HS-5 (cell line): ENCODE measurements around the gene EID3.
"Not testable (repeated sequence)": the region's sequence is repeated elsewhere in the genome, so short reads cannot be mapped to it uniquely, and the experiment has no call there.

Experiments used
- DNase-seq: peaks from one replicate; pipeline ENCODE4 v3.0.0-alpha.2; 2012; ENCODE audit warnings: low read depth

Gene EID3

GRCh38 chr12:104290320-104290719 is 13.2 kb upstream of the EID3 start:
- no peak for DNase-seq

GRCh38 chr12:104290855-104291254 is 12.7 kb upstream of the EID3 start:
- no peak for DNase-seq

DNA sequence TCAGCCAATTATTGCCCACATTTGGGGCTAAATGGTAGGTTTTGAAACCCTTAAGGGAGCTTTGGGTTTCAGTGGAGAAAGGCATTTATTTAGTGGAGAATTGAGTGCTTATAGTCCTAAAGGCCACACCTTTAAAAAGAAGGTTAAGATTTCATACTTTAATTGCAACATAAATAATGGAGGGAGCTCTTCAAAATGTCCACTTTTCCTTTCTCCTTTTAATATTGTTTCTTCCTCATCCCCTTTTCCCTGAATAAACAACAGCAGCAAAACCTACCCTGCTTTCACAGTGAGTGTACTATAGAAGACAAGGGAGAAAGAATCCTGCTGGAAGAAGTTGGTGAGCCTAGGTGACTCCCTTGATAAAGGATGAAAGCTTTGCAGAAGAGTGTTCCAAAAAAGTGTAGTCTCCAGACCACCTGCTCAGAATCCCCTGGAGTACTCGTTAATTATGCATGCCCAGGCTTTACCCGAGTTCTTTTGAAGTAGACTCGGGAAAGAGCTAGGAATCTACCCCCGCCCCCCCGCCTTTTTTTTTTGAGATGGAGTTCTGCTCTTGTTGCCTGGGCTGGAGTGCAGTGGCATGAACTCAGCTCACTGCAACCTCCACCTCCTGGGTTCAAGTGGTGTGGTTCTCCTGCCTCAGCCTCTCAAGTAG is 11.5 kb upstream of the EID3 start:
- no peak for DNase-seq

- DNase-seq = no peak
These were observed 10.4 kb upstream of the EID3 start for GRCh38 chr12:104292872-104293794.

DNA sequence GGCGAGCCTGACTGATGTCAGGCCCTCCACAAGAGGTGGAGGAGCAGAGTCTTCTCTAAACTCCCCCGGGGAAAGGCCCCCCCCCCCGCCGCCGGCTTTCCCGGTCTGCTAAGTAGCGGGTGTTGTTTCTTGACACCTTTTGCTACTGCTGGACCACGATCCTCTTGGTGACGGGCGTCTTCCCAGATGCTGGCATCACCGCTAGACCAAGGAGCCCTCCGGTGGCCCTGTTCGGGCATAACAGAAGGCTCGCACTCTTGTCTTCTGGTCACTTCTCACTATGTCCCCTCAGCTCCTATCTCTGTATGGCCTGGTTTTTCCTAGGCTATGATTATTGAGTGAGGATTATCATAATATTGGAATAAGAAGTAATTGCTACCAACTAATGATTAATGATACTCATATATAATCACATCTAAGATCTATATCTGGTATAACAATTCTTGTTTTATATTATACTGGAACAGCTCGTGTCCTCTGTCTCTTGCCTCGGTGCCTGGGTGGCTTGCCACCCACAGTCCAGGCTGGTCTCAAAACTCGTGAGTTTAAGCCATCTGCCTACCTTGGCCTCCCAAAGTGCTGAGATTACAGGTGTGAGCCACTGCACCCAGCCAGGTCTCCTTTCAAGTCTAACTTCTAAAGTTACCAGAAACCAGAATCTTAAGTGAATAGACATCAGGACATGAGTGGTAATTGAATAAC is 9.2 kb upstream of the EID3 start:
- not testable (repeated sequence) for DNase-seq

DNA sequence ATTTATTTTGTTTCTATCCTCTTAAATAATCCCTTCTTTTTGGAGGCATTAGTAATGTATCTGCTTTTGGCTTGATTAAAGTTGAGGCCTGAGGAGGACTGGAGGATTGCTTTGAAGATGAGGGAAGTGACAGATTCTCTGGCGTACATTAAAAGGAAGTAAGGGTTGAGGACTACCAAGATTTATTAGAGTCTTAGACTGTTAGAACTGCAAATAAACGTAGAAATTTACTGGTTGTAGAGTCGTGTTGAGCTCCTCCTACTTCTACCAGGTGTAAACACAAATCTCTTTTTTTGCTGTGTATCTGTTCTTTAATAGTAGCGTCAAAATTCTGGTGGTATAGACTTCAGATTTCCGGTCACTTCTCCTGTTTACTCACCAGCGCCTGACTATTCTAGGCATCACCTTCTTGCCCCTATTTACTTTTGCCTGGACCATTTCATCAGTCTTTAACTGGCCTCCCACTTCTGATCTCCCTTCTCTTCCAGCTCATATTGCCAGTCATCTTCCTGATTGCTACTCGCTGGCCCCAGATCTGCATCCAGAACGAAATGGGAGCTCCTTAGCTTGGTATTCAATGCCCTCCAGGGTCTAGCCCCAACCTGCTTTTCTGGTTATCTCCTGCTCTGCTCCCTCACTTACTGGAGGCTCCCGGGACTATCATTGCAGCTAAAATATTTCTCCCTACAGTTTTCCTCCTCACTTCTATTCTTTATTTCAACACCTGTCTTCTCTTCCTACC is 8.4 kb upstream of the EID3 start:
- DNase-seq = no peak

DNA sequence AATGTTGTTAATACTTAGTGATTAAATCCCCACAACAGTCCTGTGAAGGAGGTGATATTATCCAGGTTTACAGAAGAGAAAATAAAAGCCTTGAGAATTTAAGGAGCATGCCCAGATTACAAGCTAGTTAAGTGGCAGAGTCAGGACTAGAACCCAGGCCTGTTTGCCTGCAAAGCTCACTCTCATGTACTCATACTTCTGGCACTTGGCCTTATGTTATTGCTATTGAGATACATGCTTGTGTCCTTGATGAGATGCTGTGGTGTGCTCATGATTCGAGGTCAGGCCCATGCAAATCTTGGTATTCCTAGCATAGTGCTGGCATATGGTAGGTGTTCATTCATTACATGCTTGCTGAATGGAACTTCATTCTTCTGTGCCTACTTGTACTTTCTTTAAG is 7.6 kb upstream of the EID3 start:
- no peak for DNase-seq

DNA sequence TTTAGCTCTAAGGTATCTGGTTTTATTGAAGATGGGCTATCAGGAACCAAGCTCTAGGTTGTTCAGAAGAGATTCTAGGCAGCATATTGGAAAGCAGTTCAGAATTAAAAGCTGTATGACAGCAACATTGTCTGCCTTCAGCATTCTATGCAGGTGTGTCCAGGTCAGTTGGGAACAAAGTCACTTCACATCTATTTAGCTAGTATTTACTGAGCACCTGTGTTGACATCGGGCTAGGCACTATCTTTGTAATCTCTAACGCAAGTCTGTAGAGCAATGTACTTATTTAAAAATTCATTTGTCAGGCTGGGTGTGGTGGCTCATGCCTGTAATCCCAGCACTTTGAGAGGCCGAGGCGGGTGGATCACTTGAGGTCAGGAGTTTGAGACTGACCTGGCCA is 6.8 kb upstream of the EID3 start:
- no peak for DNase-seq

GRCh38 chr12:104297477-104298113 is 5.9 kb upstream of the EID3 start:
- DNase-seq = no peak

DNA sequence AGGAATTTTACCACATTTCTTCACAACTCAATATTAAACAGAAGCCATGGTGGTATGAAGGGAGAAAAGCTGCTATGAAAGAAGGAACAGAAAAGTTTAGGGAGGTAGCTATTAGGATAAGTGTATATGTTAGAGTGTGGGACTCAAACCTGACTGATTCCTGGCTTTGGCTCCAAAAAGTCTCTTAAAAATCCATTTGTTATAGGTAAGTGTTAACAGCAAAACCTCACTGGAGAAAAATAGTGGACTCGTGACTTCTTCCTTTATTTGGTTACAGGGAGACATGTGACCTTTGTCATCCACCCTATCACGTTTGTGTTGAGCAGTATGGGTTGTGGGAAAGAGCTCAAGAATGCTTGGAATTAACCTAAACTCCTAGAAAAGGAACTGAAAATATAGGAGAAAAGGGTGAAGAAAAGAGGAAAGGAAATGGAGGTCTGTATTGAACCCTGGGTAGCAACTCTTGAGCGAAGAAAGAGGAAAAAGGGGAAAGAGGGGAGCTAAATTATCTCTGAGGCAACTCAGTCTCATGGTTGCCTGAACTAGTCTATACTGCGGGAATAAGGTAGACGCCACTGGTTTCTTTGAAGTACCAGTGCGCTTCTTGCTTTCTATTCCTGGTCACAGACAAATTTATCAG is 3.6 kb upstream of the EID3 start:
- DNase-seq = no peak

DNA sequence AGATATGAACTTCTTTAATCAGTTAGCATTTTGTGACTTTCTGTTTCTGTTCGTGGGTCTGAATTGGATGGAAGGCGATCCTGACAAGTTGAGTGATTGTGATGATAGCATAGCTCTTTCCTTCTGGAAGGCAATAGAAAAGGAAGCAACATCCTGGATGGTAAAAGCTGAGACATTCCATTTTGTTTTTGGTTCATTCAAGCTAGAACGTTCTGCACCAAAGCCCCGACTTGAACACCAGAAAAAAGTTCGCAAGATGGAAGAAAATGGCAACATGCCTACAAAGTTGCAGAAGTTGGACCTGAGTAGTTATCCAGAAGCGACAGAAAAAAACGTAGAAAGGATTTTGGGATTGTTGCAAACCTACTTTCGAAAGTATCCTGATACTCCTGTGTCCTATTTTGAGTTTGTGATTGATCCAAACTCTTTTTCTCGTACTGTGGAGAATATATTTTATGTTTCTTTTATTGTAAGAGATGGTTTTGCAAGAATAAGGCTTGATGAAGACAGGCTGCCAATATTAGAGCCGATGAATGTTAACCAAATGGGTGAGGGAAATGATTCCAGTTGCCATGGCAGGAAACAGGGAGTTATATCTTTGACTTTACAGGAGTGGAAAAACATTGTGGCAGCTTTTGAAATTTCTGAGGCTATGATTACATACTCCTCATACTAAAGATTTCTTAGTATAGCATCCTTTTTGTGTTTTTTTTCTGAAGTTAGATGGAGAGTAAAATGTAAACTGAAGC is 896 bp downstream of the EID3 start:
- no peak for DNase-seq

DNA sequence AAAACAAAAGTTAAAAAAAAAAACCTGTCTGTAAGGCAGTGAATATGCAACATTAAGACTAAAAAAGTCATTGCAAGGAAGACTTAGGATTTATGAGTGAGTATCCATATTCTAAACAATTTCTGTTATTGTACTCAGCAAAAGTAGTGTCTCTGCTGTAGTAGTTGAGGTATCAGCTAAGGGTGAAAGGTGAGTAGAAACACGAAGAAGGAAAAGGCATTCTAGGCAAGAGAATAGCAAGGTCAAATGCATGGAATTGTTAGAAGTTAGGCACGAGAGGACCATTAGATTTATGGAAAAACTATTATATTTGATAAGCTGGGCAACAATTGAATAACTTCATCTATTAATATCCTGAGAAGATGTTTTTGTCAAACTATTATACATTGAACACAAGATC is 1.8 kb downstream of the EID3 start:
- DNase-seq = no peak

DNA sequence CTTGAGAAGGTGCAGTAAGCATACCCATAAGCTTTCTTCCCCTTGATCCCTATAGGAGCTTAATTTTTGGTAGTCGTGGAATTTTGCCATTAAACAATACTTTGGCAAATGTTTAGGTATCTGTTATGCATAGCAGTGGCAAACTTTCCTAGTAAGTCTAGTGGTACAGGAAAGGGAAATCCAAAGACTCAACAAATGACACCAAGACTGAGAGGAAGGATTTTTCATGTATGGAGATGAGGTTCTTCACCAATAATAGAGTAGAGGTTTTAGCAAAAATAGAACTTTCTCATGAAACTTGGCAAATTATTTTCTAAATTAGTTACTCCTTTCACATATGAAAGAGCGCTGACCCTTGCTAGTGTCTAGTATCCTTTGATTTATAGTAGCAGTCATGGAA is 2.8 kb downstream of the EID3 start:
- DNase-seq = no peak

DNA sequence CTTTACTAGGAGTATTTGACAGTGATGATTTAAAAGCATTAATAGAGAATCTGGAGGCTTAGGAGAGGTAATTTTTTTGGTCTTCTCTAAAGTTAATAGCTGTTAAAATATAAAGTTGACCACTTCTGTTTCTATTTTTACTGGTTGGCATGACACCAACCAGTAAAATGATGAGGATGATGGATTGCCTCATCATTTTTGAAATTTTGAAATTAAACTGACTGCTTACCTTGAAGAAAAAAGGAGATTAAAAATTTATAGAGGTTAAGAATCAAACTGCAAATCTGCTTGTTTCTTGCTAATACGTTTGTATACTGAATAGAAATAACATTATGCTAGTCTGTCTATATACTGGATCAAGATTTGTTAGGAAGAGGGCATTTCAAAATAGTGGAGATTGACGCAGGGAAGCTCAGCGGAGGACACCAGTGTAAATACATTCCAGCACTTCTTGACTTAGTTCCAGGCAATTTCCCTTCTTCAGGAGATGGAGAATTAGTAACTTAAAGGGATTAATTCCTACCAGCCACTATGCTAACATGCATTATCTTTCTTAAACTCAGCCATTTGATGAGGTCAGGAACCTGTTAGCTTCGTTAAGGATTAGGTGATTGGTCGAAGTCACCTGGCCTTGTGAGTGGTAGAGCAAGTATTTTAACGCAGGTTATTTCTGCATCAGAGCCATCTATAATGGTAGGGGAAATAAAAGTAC is 3.6 kb downstream of the EID3 start:
- DNase-seq = no peak

DNA sequence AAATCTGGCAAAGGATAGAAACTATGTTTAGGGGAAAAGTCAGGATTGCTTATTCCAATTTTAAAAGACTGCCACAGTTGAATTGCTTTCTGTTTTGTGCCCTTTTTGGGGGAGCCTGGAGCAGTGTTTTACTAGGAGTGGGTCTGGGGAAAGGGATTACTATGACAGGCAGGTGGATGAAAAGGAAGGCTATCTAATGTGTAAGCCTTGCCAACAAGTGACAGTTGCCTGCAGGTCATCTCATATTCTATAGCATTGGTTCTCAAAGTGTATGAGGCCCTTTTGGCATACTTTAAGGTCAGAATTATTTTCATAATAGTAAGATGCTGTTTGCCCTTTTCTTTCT is 4.1 kb downstream of the EID3 start:
- DNase-seq = no peak

- no peak for DNase-seq
These were observed 6.0 kb downstream of the EID3 start for GRCh38 chr12:104309446-104309993.

GRCh38 chr12:104310751-104311633 is 7.5 kb downstream of the EID3 start:
- no peak for DNase-seq

DNA sequence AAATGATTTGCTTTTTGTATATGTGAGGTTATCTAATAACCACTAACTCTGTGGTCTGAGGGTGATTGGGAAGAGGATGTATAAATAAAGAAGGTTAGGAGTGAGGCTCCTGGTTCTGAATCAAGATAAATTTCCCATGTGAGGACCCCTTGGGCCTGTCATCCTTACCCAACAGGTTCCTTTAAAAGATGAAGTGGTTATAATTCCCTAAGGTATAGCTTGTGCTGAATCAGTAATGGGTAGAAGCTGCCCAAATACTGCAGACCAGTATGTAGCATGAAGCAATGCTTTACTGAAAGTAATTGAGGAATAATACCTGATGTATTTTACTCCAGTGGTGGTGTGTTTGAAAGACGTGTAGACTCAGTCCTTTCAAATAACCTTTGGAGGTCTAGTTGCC is 8.7 kb downstream of the EID3 start:
- no peak for DNase-seq

DNA sequence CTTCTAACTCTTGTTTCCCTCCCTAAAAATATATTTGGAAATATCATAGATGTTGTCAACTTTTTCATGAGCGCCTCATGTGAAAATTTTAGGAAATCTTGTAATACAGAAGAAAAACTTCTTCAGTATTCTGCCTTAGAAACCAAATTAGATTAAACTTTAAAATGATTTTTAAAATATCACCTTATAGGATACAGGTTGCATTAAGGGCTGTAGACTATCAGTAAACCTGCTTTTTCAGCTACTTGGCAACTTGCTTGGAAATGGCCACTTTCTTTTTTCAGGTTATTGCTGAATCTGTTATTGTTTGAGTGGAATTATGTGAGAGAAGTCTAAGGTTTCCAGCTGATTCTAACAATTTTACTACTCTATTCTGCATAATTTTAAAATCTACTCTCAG is 9.1 kb downstream of the EID3 start:
- no peak for DNase-seq
